Adipose tissue (tissue), 3 donors: ENCODE measurements around the gene C3orf22. TPM values are rescaled to one million over a fixed set of nuclear protein-coding genes. Genes with fewer than 3 reads are reported as not detected.

Source experiments
- H3K27ac ChIP-seq: one replicate; pipeline ENCODE4 v1.5.1; 2013; ENCODE audit warnings: low read depth, low read length
- WGBS, 3 donors: extraction: QIAGEN DNeasy Blood & Tissue Kit; methylation state at CpG; one replicate each; pipeline ENCODE4 v1.1.7; 2013; 5-methylcytosine and 5-hydroxymethylcytosine counted together
- polyA plus RNA-seq, 3 donors: library from polyadenylated mRNA; stranded (reverse); fragments of 200-250 nt; gene quantifications; one replicate each; pipeline ENCODE4 v1.2.3, GENCODE V29; 2013
- donor health status: healthy with polysubstance abuse.
- donor health status: Bipolar disorder and iron deficiency.
- donor health status: healthy.

Gene C3orf22
- polyA plus RNA-seq, 3 donors: not detected

DNA sequence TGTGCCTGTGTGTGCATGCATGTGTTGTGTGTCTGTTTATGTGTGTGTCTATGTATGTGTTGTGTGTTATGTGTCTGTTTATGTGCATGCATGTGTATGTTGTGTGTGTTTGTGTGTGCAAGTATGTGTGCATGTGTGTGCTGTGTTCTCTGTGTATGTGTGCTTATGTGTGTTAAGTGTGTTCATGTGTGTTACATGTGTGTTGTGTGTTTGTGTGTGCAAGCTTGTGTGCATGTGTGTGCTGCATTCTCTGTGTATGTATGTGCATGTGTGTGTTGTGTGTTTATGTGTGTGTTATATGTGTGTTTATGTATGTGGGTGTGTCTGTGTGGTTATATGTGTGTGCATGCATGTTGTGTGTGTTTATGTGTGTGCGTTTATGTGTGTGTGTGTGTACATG lies 56.1 kb downstream of the C3orf22 start:
- no peak overlapping the region for H3K27ac ChIP-seq
- 81 to 100% (median 86%) methylated on average over 1 of the region's 1 CpG for WGBS, 3 donors

DNA sequence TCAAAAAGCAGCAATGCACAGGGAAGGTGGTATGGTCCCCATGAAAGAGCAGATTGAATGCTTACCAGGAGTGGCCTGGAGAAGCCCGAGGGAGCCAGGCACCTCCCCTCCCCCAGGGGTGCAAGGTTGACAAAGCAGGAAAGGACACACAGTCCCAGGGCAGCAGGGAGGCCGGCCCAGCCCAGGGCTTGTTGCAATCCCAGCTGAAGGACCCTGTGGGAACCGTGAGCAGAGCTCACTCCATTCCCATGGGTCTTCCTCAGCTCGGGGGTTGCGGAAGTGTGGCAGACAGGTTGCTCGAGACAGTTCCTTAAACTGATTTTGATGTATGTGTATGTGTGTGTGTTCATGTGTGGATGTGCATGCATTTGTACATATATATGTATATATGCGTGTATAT lies 57.0 kb downstream of the C3orf22 start:
- WGBS, 3 donors: 48 to 58% (median 57%) methylated on average over 7 of the region's 7 CpGs
- H3K27ac ChIP-seq: no peak overlapping the region

DNA sequence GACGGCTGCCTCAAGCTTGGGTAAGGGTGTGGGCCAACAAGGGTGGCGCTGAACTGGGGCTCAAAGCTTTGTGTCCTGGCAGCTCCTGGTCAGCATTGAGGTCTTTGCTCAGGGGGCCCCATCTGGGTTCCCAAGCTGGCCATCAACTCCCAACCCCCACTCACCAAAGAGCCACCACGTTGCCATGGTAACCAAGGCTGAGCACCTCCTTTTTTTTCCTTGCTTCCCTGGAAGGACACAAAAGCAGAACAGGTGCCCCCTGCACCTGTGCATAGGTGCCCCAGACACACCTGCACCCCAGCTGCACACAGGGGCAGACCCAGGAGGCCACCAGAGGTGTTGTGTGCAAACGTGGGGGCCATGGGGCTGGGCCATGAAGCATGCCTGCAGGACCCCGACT lies 57.7 kb downstream of the C3orf22 start:
- H3K27ac ChIP-seq: no peak overlapping the region
- 66 to 80% (median 79%) methylated on average over 5 of the region's 5 CpGs for WGBS, 3 donors

GRCh38 chr3:126500016-126500415 lies 58.7 kb downstream of the C3orf22 start:
- 86 to 89% (median 87%) methylated on average over 6 to 7 of the region's 7 CpGs for WGBS, 3 donors
- no peak overlapping the region for H3K27ac ChIP-seq

Other genes with a start within 250 kb of the C3orf22 start
- gene KLF15, start 201.5 kb downstream of the C3orf22 start, polyA plus RNA-seq: 10 to 100 TPM; 29.6 to 38.0 (median 32.0) TPM
- gene CFAP100, start 164.0 kb downstream of the C3orf22 start, polyA plus RNA-seq: not detected
- 10 to 100 TPM in 2 of 3 donors, 1 to 10 TPM in 1; 9.8 to 14.1 (median 13.5) TPM for gene ZXDC, start 83.0 kb downstream of the C3orf22 start, polyA plus RNA-seq
- not detected for gene UROC1, start 41.2 kb downstream of the C3orf22 start, polyA plus RNA-seq
- under 1 TPM; 0.03 to 0.94 (median 0.67) TPM for gene CHST13, start 34.8 kb downstream of the C3orf22 start, polyA plus RNA-seq
- 1 to 10 TPM; 4.2 to 5.7 (median 5.2) TPM for gene TXNRD3, start 96.2 kb upstream of the C3orf22 start, polyA plus RNA-seq
- gene CHCHD6, start 145.3 kb upstream of the C3orf22 start, polyA plus RNA-seq: 10 to 100 TPM in 2 of 3 donors, 1 to 10 TPM in 1; 10.0 to 12.9 (median 10.2) TPM